Upper lobe of right lung (tissue), 1 donor: ENCODE data around the gene SPR. TPM values are rescaled to one million over a fixed set of nuclear protein-coding genes. Genes with fewer than 3 reads are reported as not detected.
"Not testable (repeated sequence)": the region's sequence is repeated elsewhere in the genome, so short reads cannot be mapped to it uniquely, and the experiment has no call there.

Source experiments
- ATAC-seq: fragments of 200-7000 bp; cut with Tn5 transposase; one replicate; pipeline ENCODE4 v1.9.1; 2020; ENCODE audit warnings: mild to moderate bottlenecking, moderate library complexity
- DNase-seq: peaks from one replicate; pipeline ENCODE4 v3.0.0-alpha.2; 2020
- H3K27ac ChIP-seq: fragments of 200-600 bp; one replicate; pipeline ENCODE4 v1.8.0; 2022
- H3K27me3 ChIP-seq: fragments of 200-600 bp; one replicate; pipeline ENCODE4 v1.8.0; 2022; ENCODE audit warnings: mild to moderate bottlenecking
- H3K36me3 ChIP-seq: fragments of 200-600 bp; one replicate; pipeline ENCODE4 v1.8.0; 2022
- H3K4me1 ChIP-seq: fragments of 200-600 bp; one replicate; pipeline ENCODE4 v1.8.0; 2022
- H3K4me3 ChIP-seq: fragments of 200-600 bp; one replicate; pipeline ENCODE4 v1.8.0; 2022; ENCODE audit warnings: mild to moderate bottlenecking
- H3K9me3 ChIP-seq: fragments of 200-600 bp; one replicate; pipeline ENCODE4 v1.8.0; 2022
- CTCF ChIP-seq: fragments of 200-600 bp; IDR thresholded peaks from one replicate; pipeline ENCODE4 v1.8.0; 2022; ENCODE audit warnings: antibody characterized with exemption
- intact Hi-C: fragments of 100-400 bp; cut with DNase I; formaldehyde crosslinking; loops from one replicate; pipeline ENCODE4 v1.11.0; 2022
- total RNA-seq: library from RNA; stranded (reverse); fragmentation: NEBNext Ultra II Directional; extraction: Animal tissue kit (Norgen Biotek cat#: 25700); gene quantifications from one replicate; pipeline ENCODE4 v1.2.1, GENCODE V29; 2021
- donor health status: DM: no; HTN: yes; CAD: no; lungs with severe emphysema.

SPR gene
- total RNA-seq, 1 donor from 2014 or later = 44.1 TPM

- H3K4me1 ChIP-seq = no peaks in the 10 kb centered on the region
- H3K9me3 ChIP-seq = no peaks in the 10 kb centered on the region
- intact Hi-C loops = no loop called here
- no peak overlapping the region for H3K27ac ChIP-seq
- no peaks in the 10 kb centered on the region for H3K36me3 ChIP-seq
- ATAC-seq (no peak), DNase-seq (no peak)
- H3K4me3 ChIP-seq = no peak overlapping the region
- no peak for TF ChIP-seq CTCF
- H3K27me3 ChIP-seq = peaks cover 35% of the 10 kb centered on the region
Measured at GRCh38 chr2:72901426-72901825, 14.2 kb downstream of the SPR start.

- ATAC-seq, H3K36me3 ChIP-seq: not testable (repeated sequence)
Measured at GRCh38 chr2:72907369-72907768, 20.2 kb downstream of the SPR start.

GRCh38 chr2:72908741-72909140, 21.5 kb downstream of the SPR start:
- ATAC-seq = no peak
- H3K27me3 ChIP-seq = peaks cover 95% of the 10 kb centered on the region

More at GRCh38 chr2:72907369-72907768, 20.2 kb downstream of the SPR start:
- DNase-seq, H3K9me3 ChIP-seq, H3K4me1 ChIP-seq, intact Hi-C loops, H3K4me3 ChIP-seq, H3K27ac ChIP-seq: not testable (repeated sequence)
- peaks cover 90% of the 10 kb centered on the region for H3K27me3 ChIP-seq

GRCh38 chr2:72911256-72911655, 24.0 kb downstream of the SPR start:
- H3K27ac ChIP-seq = no peak overlapping the region
- peaks cover 12% of the 10 kb centered on the region for H3K4me1 ChIP-seq
- no peaks in the 10 kb centered on the region for H3K9me3 ChIP-seq
- DNase-seq = no peak
- TF ChIP-seq CTCF = no peak
- intact Hi-C loops = no loop called here
- ATAC-seq = no peak
- peaks cover 100% of the 10 kb centered on the region for H3K27me3 ChIP-seq
- H3K36me3 ChIP-seq = no peaks in the 10 kb centered on the region
- no peak overlapping the region for H3K4me3 ChIP-seq

More at GRCh38 chr2:72908741-72909140, 21.5 kb downstream of the SPR start:
- no peak for TF ChIP-seq CTCF
- Histone ChIP-seq H3K9me3 (no peaks in the 10 kb centered on the region), H3K27ac (no peak overlapping the region), H3K4me1 (no peaks in the 10 kb centered on the region), H3K36me3 (no peaks in the 10 kb centered on the region), H3K4me3 (no peak overlapping the region)
- intact Hi-C loops = no loop called here
- DNase-seq = no peak

GRCh38 chr2:72913486-72914205, 26.4 kb downstream of the SPR start:
- DNase-seq = no peak
- H3K27me3 ChIP-seq = peaks cover 100% of the 10 kb centered on the region
- no peak overlapping the region for H3K4me3 ChIP-seq
- no peak for TF ChIP-seq CTCF
- no peaks in the 10 kb centered on the region for H3K36me3 ChIP-seq
- H3K27ac ChIP-seq = no peak overlapping the region
- intact Hi-C loops = no loop called here
- no peaks in the 10 kb centered on the region for H3K9me3 ChIP-seq
- peaks cover 33% of the 10 kb centered on the region for H3K4me1 ChIP-seq
- ATAC-seq = no peak

- Histone ChIP-seq H3K4me3 (no peak overlapping the region), H3K36me3 (no peaks in the 10 kb centered on the region), H3K27me3 (peaks cover 99% of the 10 kb centered on the region)
Measured at GRCh38 chr2:72914206-72914559, 27.0 kb downstream of the SPR start.

More at GRCh38 chr2:72914206-72914559, 27.0 kb downstream of the SPR start:
- ATAC-seq = no peak
- Histone ChIP-seq H3K9me3 (no peaks in the 10 kb centered on the region), H3K4me1 (peaks cover 35% of the 10 kb centered on the region), H3K27ac (no peak overlapping the region)
- intact Hi-C loops = no loop called here
- no peak for TF ChIP-seq CTCF
- DNase-seq = no peak
